CD14-positive monocyte (primary cell): ENCODE results near the gene ZNF195. TPM values are rescaled to one million over a fixed set of nuclear protein-coding genes. Genes with fewer than 3 reads are reported as not detected.

Experiments
- DNase-seq, 3 donors: peaks; one replicate each; pipeline ENCODE4 v3.0.0-alpha.2; 2011 to 2022
- H2AFZ ChIP-seq: 2 replicates; pipeline ENCODE4 v1.6.0; 2012; ENCODE audit warnings: mild to moderate bottlenecking, low read depth, low read length, inconsistent platforms; ENCODE audit not compliant: insufficient read depth, poor library complexity, severe bottlenecking
- H3K27ac ChIP-seq, 2 donors: 1 replicate in 1 of 2; 2 replicates in 1 of 2; pipeline ENCODE4 v1.5.1; 2012 to 2013; ENCODE audit warnings: low read length in 2 of 2, control low read depth in 1 of 2, inconsistent platforms in 1 of 2, low read depth in 1 of 2, mild to moderate bottlenecking in 1 of 2
- H3K27me3 ChIP-seq, 2 donors: one replicate each; pipeline versions ENCODE4 v1.6.0 to v1.6.1; 2011 to 2013; ENCODE audit warnings: low read length in 2 of 2; ENCODE audit not compliant: control insufficient read depth in 2 of 2, insufficient read depth in 2 of 2
- H3K36me3 ChIP-seq, 2 donors: replicated peaks in 1 of 2; 1 replicate in 1 of 2; 2 replicates in 1 of 2; pipeline versions ENCODE4 v1.5.1 to v1.6.1; 2012 to 2013; ENCODE audit warnings: low read length in 2 of 2, control low read depth in 1 of 2, inconsistent platforms in 1 of 2, mild to moderate bottlenecking in 1 of 2; ENCODE audit not compliant: insufficient read depth in 2 of 2, control insufficient read depth in 1 of 2
- H3K4me1 ChIP-seq, 2 donors: 1 replicate in 1 of 2; 2 replicates in 1 of 2; pipeline versions ENCODE4 v1.5.1 to v1.6.1; 2012 to 2013; ENCODE audit warnings: low read length in 2 of 2, control low read depth in 1 of 2, inconsistent platforms in 1 of 2, mild to moderate bottlenecking in 1 of 2, moderate library complexity in 1 of 2; ENCODE audit not compliant: insufficient read depth in 2 of 2, control insufficient read depth in 1 of 2
- H3K4me2 ChIP-seq: replicated peaks from 2 replicates; pipeline ENCODE3; 2012; ENCODE audit warnings: low read length, moderate library complexity, mild to moderate bottlenecking; ENCODE audit not compliant: poor library complexity, severe bottlenecking; ENCODE audit errors: extremely low read depth
- H3K4me3 ChIP-seq, 3 experiments: fragments of 200-600 bp in 1 of 3; sonication (generic) in 1 of 3; replicated peaks in 1 of 3; 1 replicate in 2 of 3; 2 replicates in 1 of 3; pipeline ENCODE4 v1.5.1; 2011 to 2013; ENCODE audit warnings: low read length in 3 of 3, mild to moderate bottlenecking in 3 of 3, control low read depth in 2 of 3, low read depth in 2 of 3, inconsistent platforms in 1 of 3, moderate library complexity in 1 of 3
- H3K79me2 ChIP-seq: 2 replicates; pipeline ENCODE4 v1.6.0; 2012; ENCODE audit warnings: mild to moderate bottlenecking, control low read depth, inconsistent platforms, low read length, moderate library complexity; ENCODE audit not compliant: insufficient read depth
- H3K9ac ChIP-seq: 2 replicates; pipeline ENCODE4 v1.6.0; 2017; ENCODE audit warnings: low read length, mild to moderate bottlenecking; ENCODE audit not compliant: insufficient read depth, poor library complexity, severe bottlenecking
- H3K9me3 ChIP-seq, 2 donors: replicated peaks in 1 of 2; 1 replicate in 1 of 2; 2 replicates in 1 of 2; pipeline versions ENCODE4 v1.5.1 to v1.6.1; 2012 to 2013; ENCODE audit warnings: low read length in 2 of 2, control low read depth in 1 of 2; ENCODE audit not compliant: control insufficient read depth in 1 of 2, insufficient read depth in 1 of 2
- H4K20me1 ChIP-seq: 2 replicates; pipeline ENCODE4 v1.6.0; 2012; ENCODE audit warnings: mild to moderate bottlenecking, low read length, control low read depth, moderate library complexity; ENCODE audit not compliant: insufficient read depth
- H3K27ac Mint-ChIP-seq, 7 donors: one replicate each; pipeline ENCODE4 v1.8.0; 2020; ENCODE audit warnings: mild to moderate bottlenecking in 7 of 7, mixed read lengths in 7 of 7, moderate library complexity in 6 of 7, inconsistent platforms in 2 of 7
- H3K27me3 Mint-ChIP-seq, 3 donors: one replicate each; pipeline ENCODE4 v1.8.0; 2021 to 2022; ENCODE audit warnings: low read depth in 3 of 3, mild to moderate bottlenecking in 3 of 3, mixed read lengths in 3 of 3, moderate library complexity in 3 of 3, inconsistent platforms in 1 of 3
- H3K36me3 Mint-ChIP-seq, 2 donors: one replicate each; pipeline ENCODE4 v1.8.0; 2020; ENCODE audit warnings: mixed read lengths in 2 of 2, inconsistent platforms in 1 of 2, mild to moderate bottlenecking in 1 of 2
- H3K4me1 Mint-ChIP-seq: one replicate; pipeline ENCODE4 v1.8.0; 2020; ENCODE audit warnings: mild to moderate bottlenecking, mixed read lengths
- H3K4me3 Mint-ChIP-seq, 2 donors: one replicate each; pipeline ENCODE4 v1.8.0; 2020; ENCODE audit warnings: mild to moderate bottlenecking in 2 of 2, mixed read lengths in 2 of 2, moderate library complexity in 1 of 2
- H3K9me3 Mint-ChIP-seq, 7 donors: one replicate each; pipeline ENCODE4 v1.8.0; 2020 to 2022; ENCODE audit warnings: mixed read lengths in 7 of 7, mild to moderate bottlenecking in 6 of 7, moderate library complexity in 6 of 7, inconsistent platforms in 2 of 7
- WGBS: methylation state at CpG from one replicate; pipeline ENCODE4 v1.1.5; 2013; ENCODE audit warnings: missing lambda C conversion rate; ENCODE audit not compliant: insufficient coverage; 5-methylcytosine and 5-hydroxymethylcytosine counted together
- intact Hi-C, 2 donors: fragments of 100-400 bp; cut with micrococcal nuclease; formaldehyde crosslinking; loops; one replicate each; pipeline versions ENCODE4 v1.15.0 to v1.15.1; 2023
- polyA plus RNA-seq, 3 donors: library from polyadenylated mRNA; depleted of rRNA in 1 of 3; unstranded in 2 of 3; stranded (reverse) in 1 of 3; fragments of 300-500 nt in 2 of 3; fragments of >200 nt in 1 of 3; fragmentation: Illumina TruSeq in 2 of 3; gene quantifications; 1 replicate in 2 of 3; 2 replicates in 1 of 3; pipeline ENCODE4 v1.2.3, GENCODE V29; 2012 to 2021
- TF ChIP-seq, protein P1 (sequence below): fragments of 200-600 bp; IDR thresholded peaks from one replicate; pipeline ENCODE4 v1.8.0; 2022; ENCODE audit warnings: antibody characterized with exemption, mild to moderate bottlenecking

The ZNF195 gene
- polyA plus RNA-seq, 3 donors: 10.7 to 24.7 (median 13.5) TPM

DNA sequence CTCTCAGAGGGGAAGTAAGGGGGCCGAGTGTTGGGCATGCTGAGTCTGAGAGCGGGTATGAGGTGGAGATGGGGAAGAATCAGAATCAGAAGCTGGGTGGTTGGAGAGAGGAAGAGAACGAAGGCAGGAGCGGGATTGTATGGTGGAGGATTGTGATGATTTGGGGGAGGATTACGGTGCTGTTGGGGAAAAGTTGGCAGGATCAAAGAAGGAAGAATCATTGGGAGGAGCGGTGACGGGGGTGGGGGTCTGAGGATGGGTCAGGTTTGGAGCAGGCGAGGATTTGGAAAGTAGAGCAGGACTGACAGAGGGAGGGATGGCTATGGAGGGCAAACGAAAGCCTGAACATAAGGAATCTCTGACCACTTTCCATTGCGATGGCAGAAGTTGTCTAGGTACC lies 22.1 kb downstream of the ZNF195 start:
- 100% methylated on average over 10 of the region's 10 CpGs for WGBS
- intact Hi-C loops: loop anchor here in 1 of 2 donors (10.0 kb wide), 1 partner anchor 48 kb away; no protein-coding TSS in a partner anchor

GRCh38 chr11:3353066-3353465 lies 25.9 kb downstream of the ZNF195 start:
- Mint-ChIP-seq H3K9me3 (peaks cover 7 to 21% (median 12%) of the 10 kb centered on the region in 7 donors), H3K36me3 (peaks cover 1 to 7% of the 10 kb centered on the region in 2 donors), H3K4me1 (no peaks in the 10 kb centered on the region)

More for the DNA sequence above, 22.1 kb downstream of the ZNF195 start:
- H3K9ac ChIP-seq: no peak overlapping the region
- Mint-ChIP-seq H3K9me3 (peaks cover 0 to 51% (median 33%) of the 10 kb centered on the region in 7 donors), H3K4me1 (no peaks in the 10 kb centered on the region), H3K4me3 (no peak overlapping the region), H3K27me3 (peaks cover 0 to 5% (median 0%) of the 10 kb centered on the region in 3 donors), H3K36me3 (peaks cover 36% of the 10 kb centered on the region in 2 donors), H3K27ac (peak overlapping the region in 1 of 7 donors; percentile 26)
- no peak for DNase-seq
- no peaks in the 10 kb centered on the region for H4K20me1 ChIP-seq
- no peak overlapping the region for H3K4me3 ChIP-seq
- peaks cover 74 to 98% of the 10 kb centered on the region in 2 donors for H3K9me3 ChIP-seq
- no peaks in the 10 kb centered on the region for H3K27me3 ChIP-seq
- no peak overlapping the region for H2AFZ ChIP-seq
- no peaks in the 10 kb centered on the region for H3K4me1 ChIP-seq
- no peak overlapping the region for H3K27ac ChIP-seq
- H3K79me2 ChIP-seq: no peaks in the 10 kb centered on the region
- no peak overlapping the region for H3K4me2 ChIP-seq
- TF ChIP-seq, protein P1, sequence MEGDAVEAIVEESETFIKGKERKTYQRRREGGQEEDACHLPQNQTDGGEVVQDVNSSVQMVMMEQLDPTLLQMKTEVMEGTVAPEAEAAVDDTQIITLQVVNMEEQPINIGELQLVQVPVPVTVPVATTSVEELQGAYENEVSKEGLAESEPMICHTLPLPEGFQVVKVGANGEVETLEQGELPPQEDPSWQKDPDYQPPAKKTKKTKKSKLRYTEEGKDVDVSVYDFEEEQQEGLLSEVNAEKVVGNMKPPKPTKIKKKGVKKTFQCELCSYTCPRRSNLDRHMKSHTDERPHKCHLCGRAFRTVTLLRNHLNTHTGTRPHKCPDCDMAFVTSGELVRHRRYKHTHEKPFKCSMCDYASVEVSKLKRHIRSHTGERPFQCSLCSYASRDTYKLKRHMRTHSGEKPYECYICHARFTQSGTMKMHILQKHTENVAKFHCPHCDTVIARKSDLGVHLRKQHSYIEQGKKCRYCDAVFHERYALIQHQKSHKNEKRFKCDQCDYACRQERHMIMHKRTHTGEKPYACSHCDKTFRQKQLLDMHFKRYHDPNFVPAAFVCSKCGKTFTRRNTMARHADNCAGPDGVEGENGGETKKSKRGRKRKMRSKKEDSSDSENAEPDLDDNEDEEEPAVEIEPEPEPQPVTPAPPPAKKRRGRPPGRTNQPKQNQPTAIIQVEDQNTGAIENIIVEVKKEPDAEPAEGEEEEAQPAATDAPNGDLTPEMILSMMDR: no peak
- H3K36me3 ChIP-seq: peaks cover 26 to 42% of the 10 kb centered on the region in 2 donors

More at GRCh38 chr11:3353066-3353465, 25.9 kb downstream of the ZNF195 start:
- Histone ChIP-seq H3K9me3 (peaks cover 69 to 73% of the 10 kb centered on the region in 2 donors), H3K4me3 (no peak overlapping the region), H3K79me2 (no peaks in the 10 kb centered on the region), H3K4me1 (no peaks in the 10 kb centered on the region), H4K20me1 (no peaks in the 10 kb centered on the region), H2AFZ (no peak overlapping the region), H3K27me3 (no peaks in the 10 kb centered on the region), H3K27ac (no peak overlapping the region), H3K4me2 (no peak overlapping the region), H3K36me3 (peaks cover 0 to 4% of the 10 kb centered on the region in 2 donors), H3K9ac (no peak overlapping the region)
- peaks cover 0 to 5% (median 2%) of the 10 kb centered on the region in 3 donors for H3K27me3 Mint-ChIP-seq
- no peak for DNase-seq
- H3K4me3 Mint-ChIP-seq: no peak overlapping the region
- TF ChIP-seq, protein P1: no peak
- H3K27ac Mint-ChIP-seq: no peak overlapping the region
- WGBS: 91% methylated on average over 5 of the region's 5 CpGs
- intact Hi-C loops: loop anchor here in 1 of 2 donors (10.0 kb wide), 1 partner anchor 52 kb away; no protein-coding TSS in a partner anchor
